ENCODE data around the gene NUP107. TPM values are rescaled to one million over a fixed set of nuclear protein-coding genes. Genes with fewer than 3 reads are reported as not detected.
A peak's percentile ranks its signal among the peaks of the same experiment; 100 is the strongest.

Gene NUP107
- total RNA-seq, 3 donors from 2014 or later (not counting 1 experiment from before 2014, with no cell fraction given) = 54.9 to 69.2 (median 62.0) TPM

DNA sequence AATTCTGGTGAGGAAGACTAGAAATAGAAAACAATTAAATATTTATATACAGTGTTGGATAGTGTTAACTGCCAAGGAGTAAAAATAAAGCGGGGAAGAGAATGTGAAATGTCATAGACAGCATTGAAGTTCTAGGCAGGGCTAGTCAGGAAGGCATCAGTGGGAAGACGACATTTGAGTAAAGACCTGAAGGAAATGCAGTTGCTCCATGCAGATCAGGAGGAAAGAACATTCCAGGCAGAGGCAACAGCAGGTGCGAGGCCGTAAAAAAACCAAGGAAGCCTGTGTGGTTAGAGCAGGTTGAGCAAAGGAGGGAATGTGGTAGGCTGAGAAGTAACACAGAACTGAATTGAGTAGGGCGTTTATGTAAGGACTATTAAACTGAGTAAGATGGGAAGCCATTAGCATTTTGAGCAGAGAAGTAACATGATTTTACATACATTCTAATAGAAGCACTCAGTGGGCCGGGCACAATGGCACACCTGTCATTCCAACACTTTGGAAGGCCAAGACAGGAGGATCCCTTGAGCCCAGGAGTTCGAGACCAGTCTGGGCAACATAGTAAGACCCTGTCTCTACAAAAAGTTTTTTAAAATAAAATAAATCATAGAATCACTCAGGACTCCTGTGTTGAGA, 74.1 kb downstream of the NUP107 start:
- H3K27ac Mint-ChIP-seq = peak overlapping the region in 1 of 2 donors; percentile 6
- peaks cover 27% of the 10 kb centered on the region for H3K36me3 ChIP-seq (ENCODE audit: control insufficient read depth, insufficient read depth, low read length)

DNA sequence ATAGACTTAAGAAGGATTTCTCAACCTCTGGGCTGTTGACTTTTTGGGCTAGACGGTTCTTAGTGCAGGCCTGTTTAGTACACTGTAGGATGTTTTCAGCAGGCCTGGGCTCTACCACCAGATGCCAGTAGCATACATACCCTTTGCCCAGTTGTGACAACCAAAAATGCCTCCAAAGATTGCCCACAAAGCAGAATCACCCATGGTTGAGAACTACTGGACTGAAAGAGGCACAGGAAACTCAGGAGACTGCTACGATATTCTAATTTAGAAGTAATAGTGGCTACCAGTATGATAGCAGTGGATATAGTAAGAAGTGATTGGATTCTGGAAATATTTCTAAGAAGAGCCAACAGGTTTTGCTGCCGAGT, 74.6 kb downstream of the NUP107 start:
- Histone ChIP-seq H3K4me1 (ENCODE audit: control insufficient read depth, insufficient read depth, low read length) (no peaks in the 10 kb centered on the region), H3K27me3 (ENCODE audit: control insufficient read depth, insufficient read depth, low read length) (no peaks in the 10 kb centered on the region), H3K4me3 (ENCODE audit: low read length) (no peak overlapping the region), H3K9me3 (ENCODE audit: control insufficient read depth, insufficient read depth, low read length) (no peaks in the 10 kb centered on the region), H3K36me3 (ENCODE audit: control insufficient read depth, insufficient read depth, low read length) (peaks cover 27% of the 10 kb centered on the region), H3K27ac (ENCODE audit: low read length) (no peak overlapping the region)
- Mint-ChIP-seq H3K27me3 (ENCODE audit: low read depth in 2 of 2) (no peaks in the 10 kb centered on the region), H3K4me1 (no peaks in the 10 kb centered on the region), H3K27ac (peak overlapping the region in 1 of 2 donors; percentile 14), H3K36me3 (peaks cover 14% of the 10 kb centered on the region), H3K9me3 (no peaks in the 10 kb centered on the region), H3K4me3 (no peak overlapping the region)
- WGBS (ENCODE audit: insufficient coverage) = 97% methylated on average over 3 of the region's 3 CpGs
- intact Hi-C loops (cut with micrococcal nuclease) = no loop called here
- TF ChIP-seq, protein P1, sequence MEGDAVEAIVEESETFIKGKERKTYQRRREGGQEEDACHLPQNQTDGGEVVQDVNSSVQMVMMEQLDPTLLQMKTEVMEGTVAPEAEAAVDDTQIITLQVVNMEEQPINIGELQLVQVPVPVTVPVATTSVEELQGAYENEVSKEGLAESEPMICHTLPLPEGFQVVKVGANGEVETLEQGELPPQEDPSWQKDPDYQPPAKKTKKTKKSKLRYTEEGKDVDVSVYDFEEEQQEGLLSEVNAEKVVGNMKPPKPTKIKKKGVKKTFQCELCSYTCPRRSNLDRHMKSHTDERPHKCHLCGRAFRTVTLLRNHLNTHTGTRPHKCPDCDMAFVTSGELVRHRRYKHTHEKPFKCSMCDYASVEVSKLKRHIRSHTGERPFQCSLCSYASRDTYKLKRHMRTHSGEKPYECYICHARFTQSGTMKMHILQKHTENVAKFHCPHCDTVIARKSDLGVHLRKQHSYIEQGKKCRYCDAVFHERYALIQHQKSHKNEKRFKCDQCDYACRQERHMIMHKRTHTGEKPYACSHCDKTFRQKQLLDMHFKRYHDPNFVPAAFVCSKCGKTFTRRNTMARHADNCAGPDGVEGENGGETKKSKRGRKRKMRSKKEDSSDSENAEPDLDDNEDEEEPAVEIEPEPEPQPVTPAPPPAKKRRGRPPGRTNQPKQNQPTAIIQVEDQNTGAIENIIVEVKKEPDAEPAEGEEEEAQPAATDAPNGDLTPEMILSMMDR (IDR thresholded peaks at IDR 0.05) = no peak
- DNase-seq (no peak), ATAC-seq (no peak)

More for the DNA sequence above, 74.1 kb downstream of the NUP107 start:
- H3K4me3 ChIP-seq (ENCODE audit: low read length) = no peak overlapping the region
- Mint-ChIP-seq H3K4me1 (no peaks in the 10 kb centered on the region), H3K36me3 (peaks cover 14% of the 10 kb centered on the region), H3K9me3 (no peaks in the 10 kb centered on the region), H3K4me3 (no peak overlapping the region), H3K27me3 (ENCODE audit: low read depth in 2 of 2) (no peaks in the 10 kb centered on the region)
- TF ChIP-seq, protein P1 (IDR thresholded peaks at IDR 0.05) = no peak
- WGBS (ENCODE audit: insufficient coverage) = over 99% methylated on average over 6 of the region's 7 CpGs
- no peaks in the 10 kb centered on the region for H3K4me1 ChIP-seq (ENCODE audit: control insufficient read depth, insufficient read depth, low read length)
- DNase-seq (no peak), ATAC-seq (no peak)
- no peaks in the 10 kb centered on the region for H3K27me3 ChIP-seq (ENCODE audit: control insufficient read depth, insufficient read depth, low read length)
- H3K27ac ChIP-seq (ENCODE audit: low read length) = no peak overlapping the region
- no peaks in the 10 kb centered on the region for H3K9me3 ChIP-seq (ENCODE audit: control insufficient read depth, insufficient read depth, low read length)
- intact Hi-C loops (cut with micrococcal nuclease) = no loop called here

- intact Hi-C loops (cut with micrococcal nuclease) = no loop called here
- peak overlapping the region in 1 of 2 donors; percentile 14 for H3K27ac Mint-ChIP-seq
- peaks cover 30% of the 10 kb centered on the region for H3K36me3 ChIP-seq (ENCODE audit: control insufficient read depth, insufficient read depth, low read length)
- no peaks in the 10 kb centered on the region for H3K9me3 ChIP-seq (ENCODE audit: control insufficient read depth, insufficient read depth, low read length)
- no peaks in the 10 kb centered on the region for H3K27me3 Mint-ChIP-seq (ENCODE audit: low read depth in 2 of 2)
- DNase-seq = no peak
- H3K36me3 Mint-ChIP-seq = peaks cover 14% of the 10 kb centered on the region
- H3K9me3 Mint-ChIP-seq = no peaks in the 10 kb centered on the region
- TF ChIP-seq, protein P1 (IDR thresholded peaks at IDR 0.05) = no peak
- no peak overlapping the region for H3K4me3 ChIP-seq (ENCODE audit: low read length)
- H3K4me1 Mint-ChIP-seq = no peaks in the 10 kb centered on the region
- ATAC-seq = no peak
- H3K4me3 Mint-ChIP-seq = no peak overlapping the region
- no peak overlapping the region for H3K27ac ChIP-seq (ENCODE audit: low read length)
- H3K27me3 ChIP-seq (ENCODE audit: control insufficient read depth, insufficient read depth, low read length) = no peaks in the 10 kb centered on the region
- WGBS (ENCODE audit: insufficient coverage) = 96% methylated on average over 8 of the region's 8 CpGs
- H3K4me1 ChIP-seq (ENCODE audit: control insufficient read depth, insufficient read depth, low read length) = no peaks in the 10 kb centered on the region
These were observed 75.3 kb downstream of the NUP107 start for GRCh38 chr12:68761901-68762630.
